DND-41 (cell line): ENCODE results near the gene DYNLT1.

Experiments
- ATAC-seq: fragments of 200-7000 bp; cut with Tn5 transposase; 3 replicates; pipeline ENCODE4 v1.9.1; 2021; ENCODE audit warnings: low read depth; ENCODE audit not compliant: insufficient read depth
- DNase-seq: peaks from one replicate; pipeline ENCODE4 v3.0.0-alpha.2; 2020
- H2AFZ ChIP-seq: 2 replicates; pipeline ENCODE4 v1.6.0; 2012; ENCODE audit warnings: low read depth, low read length
- H3K27ac ChIP-seq: 2 replicates; pipeline ENCODE4 v1.5.1; 2012; ENCODE audit warnings: low read length, inconsistent platforms
- H3K27me3 ChIP-seq: fragments of 200-600 bp; sonication (generic); 2 replicates; pipeline ENCODE4 v1.6.0; 2012; ENCODE audit warnings: low read length, mild to moderate bottlenecking, inconsistent platforms; ENCODE audit not compliant: insufficient read depth, poor library complexity
- H3K36me3 ChIP-seq: 2 replicates; pipeline ENCODE4 v1.5.1; 2012; ENCODE audit warnings: low read length, inconsistent platforms; ENCODE audit not compliant: insufficient read depth
- H3K4me1 ChIP-seq: 2 replicates; pipeline ENCODE4 v1.5.1; 2012; ENCODE audit warnings: mild to moderate bottlenecking, low read length; ENCODE audit not compliant: insufficient read depth
- H3K4me2 ChIP-seq: 2 replicates; pipeline ENCODE4 v1.6.0; 2012; ENCODE audit warnings: mild to moderate bottlenecking, moderate library complexity, low read length, inconsistent platforms; ENCODE audit not compliant: insufficient read depth
- H3K4me3 ChIP-seq, 2 experiments: fragments of 200-600 bp in 1 of 2; shearing (Covaris generic) in 1 of 2; 2 replicates each; pipeline ENCODE4 v1.5.1; 2012 to 2016; ENCODE audit warnings: inconsistent platforms in 2 of 2, low read length in 2 of 2, mild to moderate bottlenecking in 2 of 2, low read depth in 1 of 2, moderate library complexity in 1 of 2
- H3K79me2 ChIP-seq: 2 replicates; pipeline ENCODE4 v1.6.0; 2012; ENCODE audit warnings: low read length, inconsistent platforms; ENCODE audit not compliant: insufficient read depth
- H3K9ac ChIP-seq: 2 replicates; pipeline ENCODE4 v1.6.0; 2012; ENCODE audit warnings: low read depth, mild to moderate bottlenecking, inconsistent platforms, low read length, moderate library complexity
- H3K9me3 ChIP-seq: 2 replicates; pipeline ENCODE4 v1.5.1; 2012; ENCODE audit warnings: low read length, moderate library complexity, mild to moderate bottlenecking, inconsistent platforms; ENCODE audit not compliant: insufficient read depth, severe bottlenecking
- H4K20me1 ChIP-seq: 2 replicates; pipeline ENCODE4 v1.6.0; 2012; ENCODE audit warnings: low read length; ENCODE audit not compliant: insufficient read depth
- EZH2 ChIP-seq: IDR thresholded peaks from 3 replicates; pipeline ENCODE4 v1.6.1; 2012; ENCODE audit warnings: borderline replicate concordance, low read depth, mild to moderate bottlenecking, moderate library complexity, low read length, inconsistent platforms; ENCODE audit not compliant: severe bottlenecking
- TF ChIP-seq, protein P1 (sequence below): IDR thresholded peaks from 2 replicates; pipeline ENCODE4 v1.5.1; 2012; ENCODE audit warnings: borderline replicate concordance, low read length, moderate library complexity, mild to moderate bottlenecking; ENCODE audit not compliant: poor library complexity, severe bottlenecking; ENCODE audit errors: extremely low read depth

Gene DYNLT1

GRCh38 chr6:158648682-158649131 is 4.2 kb upstream of the DYNLT1 start:
- H3K9ac ChIP-seq = no peak overlapping the region
- no peak overlapping the region for H3K4me3 ChIP-seq
- H4K20me1 ChIP-seq = no peaks in the 10 kb centered on the region; the same call in 1 of the 2 replicates
- H3K27ac ChIP-seq = no peak overlapping the region
- H3K79me2 ChIP-seq = peaks cover 8% of the 10 kb centered on the region
- ATAC-seq = no peak
- H3K36me3 ChIP-seq = no peaks in the 10 kb centered on the region
- no peak overlapping the region for H3K4me2 ChIP-seq
- H2AFZ ChIP-seq = no peak overlapping the region
- H3K9me3 ChIP-seq = no peaks in the 10 kb centered on the region
- TF ChIP-seq, protein P1, sequence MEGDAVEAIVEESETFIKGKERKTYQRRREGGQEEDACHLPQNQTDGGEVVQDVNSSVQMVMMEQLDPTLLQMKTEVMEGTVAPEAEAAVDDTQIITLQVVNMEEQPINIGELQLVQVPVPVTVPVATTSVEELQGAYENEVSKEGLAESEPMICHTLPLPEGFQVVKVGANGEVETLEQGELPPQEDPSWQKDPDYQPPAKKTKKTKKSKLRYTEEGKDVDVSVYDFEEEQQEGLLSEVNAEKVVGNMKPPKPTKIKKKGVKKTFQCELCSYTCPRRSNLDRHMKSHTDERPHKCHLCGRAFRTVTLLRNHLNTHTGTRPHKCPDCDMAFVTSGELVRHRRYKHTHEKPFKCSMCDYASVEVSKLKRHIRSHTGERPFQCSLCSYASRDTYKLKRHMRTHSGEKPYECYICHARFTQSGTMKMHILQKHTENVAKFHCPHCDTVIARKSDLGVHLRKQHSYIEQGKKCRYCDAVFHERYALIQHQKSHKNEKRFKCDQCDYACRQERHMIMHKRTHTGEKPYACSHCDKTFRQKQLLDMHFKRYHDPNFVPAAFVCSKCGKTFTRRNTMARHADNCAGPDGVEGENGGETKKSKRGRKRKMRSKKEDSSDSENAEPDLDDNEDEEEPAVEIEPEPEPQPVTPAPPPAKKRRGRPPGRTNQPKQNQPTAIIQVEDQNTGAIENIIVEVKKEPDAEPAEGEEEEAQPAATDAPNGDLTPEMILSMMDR = no peak
- no peak for TF ChIP-seq EZH2
- DNase-seq = no peak
- H3K4me1 ChIP-seq = peaks cover 32% of the 10 kb centered on the region
- peaks cover 24% of the 10 kb centered on the region for H3K27me3 ChIP-seq

DNA sequence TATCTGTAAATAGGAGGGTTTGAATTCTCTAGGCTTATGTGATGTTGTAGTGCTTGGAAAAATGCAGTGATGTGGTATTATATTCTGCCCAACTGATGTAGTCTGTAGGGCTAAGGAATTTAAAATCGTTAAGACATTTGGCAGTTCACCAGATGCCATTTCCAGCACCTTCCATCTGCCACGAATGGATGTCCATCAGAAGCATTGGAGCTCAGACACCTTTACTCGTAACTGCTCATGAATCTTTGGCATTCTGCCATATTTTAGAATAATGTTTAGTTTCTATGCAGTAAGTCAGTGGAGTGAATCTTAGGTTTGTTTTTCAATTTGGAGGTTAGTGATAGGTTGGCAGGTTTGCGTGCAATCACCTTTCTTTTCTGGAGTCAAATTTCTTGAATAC is 3.0 kb upstream of the DYNLT1 start:
- Histone ChIP-seq H3K9me3 (no peaks in the 10 kb centered on the region), H3K79me2 (peaks cover 20% of the 10 kb centered on the region), H3K4me2 (no peak overlapping the region), H3K4me3 (no peak overlapping the region), H3K36me3 (peaks cover 6% of the 10 kb centered on the region; the same call in 1 of the 2 replicates), H3K9ac (no peak overlapping the region), H3K27ac (no peak overlapping the region), H3K27me3 (peaks cover 24% of the 10 kb centered on the region), H4K20me1 (peaks cover 4% of the 10 kb centered on the region; the same call in 1 of the 2 replicates), H2AFZ (no peak overlapping the region), H3K4me1 (peaks cover 35% of the 10 kb centered on the region)
- TF ChIP-seq, protein P1 = no peak
- TF ChIP-seq EZH2 = no peak
- ATAC-seq (no peak), DNase-seq (no peak)

DNA sequence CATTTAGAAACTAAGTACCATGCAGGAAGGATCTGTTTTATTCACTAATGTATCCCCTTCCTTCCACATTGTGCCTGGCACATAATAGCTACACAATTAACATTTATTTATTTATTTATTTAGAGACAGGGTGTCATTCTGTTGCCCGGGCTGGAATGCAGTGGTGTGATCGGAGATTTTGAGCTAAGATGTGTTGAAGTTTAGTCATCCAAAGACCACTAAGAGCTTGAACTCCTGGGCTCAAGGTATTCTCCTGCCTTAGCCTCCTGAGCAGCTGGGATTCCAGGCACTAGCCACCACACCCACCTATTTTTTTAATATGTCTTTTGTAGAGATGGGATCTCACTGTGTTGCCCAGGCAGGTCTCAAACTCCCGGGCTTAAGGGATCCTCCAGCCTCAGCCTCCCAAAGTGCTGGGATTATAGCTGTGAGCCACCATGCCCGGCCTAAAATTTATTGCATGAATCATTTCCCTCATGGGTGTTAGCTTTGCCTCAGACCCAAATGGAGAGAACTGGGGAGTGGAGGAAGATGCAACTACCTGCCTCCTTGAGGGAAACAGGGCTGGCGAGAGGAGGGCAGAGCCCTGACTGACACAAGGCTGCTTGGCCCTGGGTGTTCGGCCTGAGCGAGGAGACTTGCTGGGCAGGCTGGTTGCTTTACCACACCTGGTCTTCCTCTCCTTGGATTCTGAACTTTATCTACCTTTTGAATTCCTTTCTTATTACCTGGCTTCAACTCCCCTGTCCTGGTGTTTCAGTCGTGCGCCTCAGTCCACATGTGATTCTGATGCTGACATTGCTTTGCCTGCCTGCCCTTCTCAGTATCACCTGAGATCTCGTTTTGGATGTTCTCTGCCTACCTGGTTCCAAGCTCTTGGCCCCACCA is 1.7 kb upstream of the DYNLT1 start:
- TF ChIP-seq, protein P1 = no peak
- TF ChIP-seq EZH2 = no peak
- Histone ChIP-seq H2AFZ (no peak overlapping the region), H3K4me1 (peaks cover 43% of the 10 kb centered on the region), H3K36me3 (peaks cover 12% of the 10 kb centered on the region; the same call in 1 of the 2 replicates), H3K9ac (no peak overlapping the region), H4K20me1 (peaks cover 4% of the 10 kb centered on the region; the same call in 1 of the 2 replicates), H3K4me3 (no peak overlapping the region), H3K4me2 (no peak overlapping the region), H3K9me3 (no peaks in the 10 kb centered on the region), H3K27me3 (peaks cover 24% of the 10 kb centered on the region), H3K27ac (no peak overlapping the region), H3K79me2 (peaks cover 29% of the 10 kb centered on the region)
- DNase-seq (no peak), ATAC-seq (no peak)
